ENCODE measurements around the gene RIOX2. TPM values are rescaled to one million over a fixed set of nuclear protein-coding genes. Genes with fewer than 3 reads are reported as not detected.

The RIOX2 gene
- 10 to 100 TPM; 12.5 to 13.6 TPM for total RNA-seq
- polyA plus RNA-seq (2013, experiment 1 of 2) = 13.7 TPM
- polyA plus RNA-seq (2013, experiment 2 of 2) = 11.2 TPM
- long read RNA-seq, experiment 1, partial matches to known transcripts = 4 of 11 reads
- long read RNA-seq, experiment 1, other reads (novel, unspliced or antisense) = 4 of 11 reads
- long read RNA-seq, experiment 2, transcript RIOX2-203 (10 exons, 2,341 nt) = major isoform, 15 of 32 reads
- long read RNA-seq, experiment 2, partial matches to known transcripts = 1 of 32 reads
- long read RNA-seq, experiment 2, other reads (novel, unspliced or antisense) = 16 of 32 reads
- long read RNA-seq, experiment 3, full-length matches to known transcripts = 73 of 103 reads
- long read RNA-seq, experiment 3, partial matches to known transcripts = 3 of 103 reads
- long read RNA-seq, experiment 3, other reads (novel, unspliced or antisense) = 27 of 103 reads
- long read RNA-seq, experiment 4, transcript RIOX2-203 (10 exons, 2,341 nt) = major isoform, 13 of 21 reads
- long read RNA-seq, experiment 4, partial matches to known transcripts = 2 of 21 reads
- long read RNA-seq, experiment 4, other reads (novel, unspliced or antisense) = 5 of 21 reads

DNA sequence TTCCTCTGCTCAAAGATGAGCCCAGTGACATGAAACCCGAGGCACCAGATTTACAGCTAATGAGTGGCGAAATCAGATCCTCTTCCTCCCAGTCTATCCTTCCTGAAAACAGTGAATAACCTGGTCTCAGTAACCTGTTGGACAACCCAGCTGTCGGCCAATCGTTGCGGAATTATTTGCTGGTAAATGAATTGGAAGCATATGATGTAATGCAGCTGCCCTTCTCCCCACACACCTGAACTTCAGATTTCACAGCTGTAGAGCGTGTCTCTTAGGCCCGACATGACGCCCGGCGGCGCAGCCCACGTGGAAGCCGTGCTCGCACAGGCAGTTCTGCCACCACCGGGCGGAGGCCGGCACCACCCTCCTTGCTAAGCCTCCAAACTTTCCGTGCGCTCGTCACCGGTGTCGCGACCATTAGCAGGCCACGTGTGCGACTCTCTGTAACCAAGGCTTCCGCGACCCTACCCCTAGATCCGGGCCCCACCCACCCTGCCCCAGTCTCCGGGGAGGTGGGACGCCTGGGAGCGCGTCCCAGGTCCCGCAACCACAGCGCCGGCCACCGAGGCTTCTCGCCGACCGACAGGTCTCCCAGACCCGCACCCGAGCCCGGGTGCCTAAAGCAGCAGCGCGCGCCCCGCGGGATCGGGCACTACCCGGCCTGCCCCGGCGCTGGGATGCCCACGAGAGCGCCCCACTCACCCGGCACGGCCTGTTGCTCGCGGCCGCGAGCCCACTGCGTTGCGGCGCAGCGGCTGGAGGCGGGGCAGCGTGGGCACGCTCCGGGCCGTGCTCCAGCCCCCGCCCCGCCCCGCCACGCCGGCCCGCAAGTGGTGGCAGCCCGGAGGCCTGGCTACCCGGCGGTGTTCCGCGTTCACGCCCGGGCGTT, at the start of gene RIOX2:
TSS of gene RIOX2 (minus strand) at position 753 of the 889 bp plus-strand sequence. CDS start 4,838 bp downstream, outside the sequence.
- Histone ChIP-seq H3K27ac (ENCODE audit: low read depth, low read length) (no peak within 1 kb of the TSS), H3K36me3 (ENCODE audit: control insufficient read depth, insufficient read depth, low read length) (no peaks in the 10 kb centered on the region), H3K9me3 (ENCODE audit: control insufficient read depth, low read length) (no peaks in the 10 kb centered on the region), H3K4me1 (ENCODE audit: control insufficient read depth, insufficient read depth, low read length) (no peaks in the 10 kb centered on the region), H3K4me3 (ENCODE audit: low read length) (peak within 1 kb of the TSS; percentile 75), H3K9ac (ENCODE audit: extremely low read depth, low read length, poor library complexity, severe bottlenecking) (peak within 1 kb of the TSS; percentile 36), H3K27me3 (ENCODE audit: control insufficient read depth, insufficient read depth, low read length, poor library complexity, severe bottlenecking) (peaks cover 9% of the 10 kb centered on the region)
- no peaks in the 10 kb centered on the region for H3K9me3 Mint-ChIP-seq
- peaks cover 9% of the 10 kb centered on the region for H3K27me3 Mint-ChIP-seq (ENCODE audit: insufficient read depth)
- TF ChIP-seq, protein P1, sequence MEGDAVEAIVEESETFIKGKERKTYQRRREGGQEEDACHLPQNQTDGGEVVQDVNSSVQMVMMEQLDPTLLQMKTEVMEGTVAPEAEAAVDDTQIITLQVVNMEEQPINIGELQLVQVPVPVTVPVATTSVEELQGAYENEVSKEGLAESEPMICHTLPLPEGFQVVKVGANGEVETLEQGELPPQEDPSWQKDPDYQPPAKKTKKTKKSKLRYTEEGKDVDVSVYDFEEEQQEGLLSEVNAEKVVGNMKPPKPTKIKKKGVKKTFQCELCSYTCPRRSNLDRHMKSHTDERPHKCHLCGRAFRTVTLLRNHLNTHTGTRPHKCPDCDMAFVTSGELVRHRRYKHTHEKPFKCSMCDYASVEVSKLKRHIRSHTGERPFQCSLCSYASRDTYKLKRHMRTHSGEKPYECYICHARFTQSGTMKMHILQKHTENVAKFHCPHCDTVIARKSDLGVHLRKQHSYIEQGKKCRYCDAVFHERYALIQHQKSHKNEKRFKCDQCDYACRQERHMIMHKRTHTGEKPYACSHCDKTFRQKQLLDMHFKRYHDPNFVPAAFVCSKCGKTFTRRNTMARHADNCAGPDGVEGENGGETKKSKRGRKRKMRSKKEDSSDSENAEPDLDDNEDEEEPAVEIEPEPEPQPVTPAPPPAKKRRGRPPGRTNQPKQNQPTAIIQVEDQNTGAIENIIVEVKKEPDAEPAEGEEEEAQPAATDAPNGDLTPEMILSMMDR (conservative IDR thresholded peaks at IDR 0.05) = peak; percentile 14
- H3K4me1 Mint-ChIP-seq = peaks cover 2% of the 10 kb centered on the region
- peak; percentile 85 for DNase-seq
- no peaks in the 10 kb centered on the region for H3K36me3 Mint-ChIP-seq (ENCODE audit: low read depth)
- peak within 1 kb of the TSS; percentile 72 for H3K4me3 Mint-ChIP-seq
- H3K27ac Mint-ChIP-seq = peak within 1 kb of the TSS; percentile 81
- 9 to 10% methylated on average over 23 to 82 of the region's 82 CpGs for WGBS, 2 experiments (ENCODE audit: insufficient coverage in 1 of 2, insufficient read length in 1 of 2)

DNA sequence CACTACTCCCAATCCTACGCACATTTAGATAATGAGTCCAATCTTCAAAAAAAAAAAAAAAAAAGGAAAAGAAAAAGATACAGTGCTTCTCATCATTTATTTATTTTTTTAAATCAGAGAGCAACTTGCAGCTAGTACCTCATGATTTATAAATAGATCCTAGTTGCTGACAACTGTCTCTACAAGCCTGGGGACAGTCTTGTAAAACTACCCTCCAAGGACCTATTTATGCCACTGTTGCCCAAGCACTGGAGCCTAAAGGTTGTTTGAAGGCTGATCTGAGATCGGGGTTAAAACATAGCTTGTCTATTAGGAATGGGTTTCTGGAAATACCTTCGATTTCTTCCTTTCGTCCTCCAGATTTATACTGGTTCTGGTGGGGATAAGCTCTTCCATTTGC, 48.2 kb upstream of the RIOX2 start:
- H3K36me3 Mint-ChIP-seq (ENCODE audit: low read depth) = no peaks in the 10 kb centered on the region
- H3K27ac ChIP-seq (ENCODE audit: low read depth, low read length) = no peak overlapping the region
- H3K4me1 Mint-ChIP-seq = no peaks in the 10 kb centered on the region
- no peak overlapping the region for H3K27ac Mint-ChIP-seq
- H3K4me3 Mint-ChIP-seq = no peak overlapping the region
- H3K4me1 ChIP-seq (ENCODE audit: control insufficient read depth, insufficient read depth, low read length) = no peaks in the 10 kb centered on the region
- TF ChIP-seq, protein P1 (conservative IDR thresholded peaks at IDR 0.05) = no peak
- no peaks in the 10 kb centered on the region for H3K9me3 ChIP-seq (ENCODE audit: control insufficient read depth, low read length)
- H3K9me3 Mint-ChIP-seq = no peaks in the 10 kb centered on the region
- H3K27me3 ChIP-seq (ENCODE audit: control insufficient read depth, insufficient read depth, low read length, poor library complexity, severe bottlenecking) = no peaks in the 10 kb centered on the region
- WGBS, 2 experiments (ENCODE audit: insufficient coverage in 1 of 2, insufficient read length in 1 of 2) = 92 to 100% methylated on average over 2 to 4 of the region's 4 CpGs
- no peak overlapping the region for H3K4me3 ChIP-seq (ENCODE audit: low read length)
- H3K36me3 ChIP-seq (ENCODE audit: control insufficient read depth, insufficient read depth, low read length) = no peaks in the 10 kb centered on the region
- no peak for DNase-seq
- no peaks in the 10 kb centered on the region for H3K27me3 Mint-ChIP-seq (ENCODE audit: insufficient read depth)
- no peak overlapping the region for H3K9ac ChIP-seq (ENCODE audit: extremely low read depth, low read length, poor library complexity, severe bottlenecking)

DNA sequence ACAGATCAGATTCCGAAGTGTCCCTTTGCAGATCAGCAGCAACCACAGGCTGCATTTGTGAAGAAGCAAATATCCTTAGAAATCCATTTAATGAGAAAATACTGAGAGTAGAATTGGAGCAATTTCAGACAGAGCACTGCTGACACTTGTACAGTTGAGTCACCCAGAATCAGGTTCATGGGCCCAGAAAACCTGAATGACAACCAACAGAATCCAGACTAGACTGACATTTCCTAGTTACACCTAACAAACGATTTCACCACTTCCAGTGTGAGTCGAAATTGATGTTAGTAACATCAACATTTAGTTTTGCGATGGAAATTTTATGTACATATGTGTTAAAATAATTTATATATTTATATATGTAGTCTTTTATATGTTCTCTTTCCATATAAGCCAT, 46.1 kb upstream of the RIOX2 start:
- Mint-ChIP-seq H3K9me3 (no peaks in the 10 kb centered on the region), H3K27me3 (ENCODE audit: insufficient read depth) (no peaks in the 10 kb centered on the region)

More for the DNA sequence above, 46.1 kb upstream of the RIOX2 start:
- no peak overlapping the region for H3K27ac ChIP-seq (ENCODE audit: low read depth, low read length)
- Mint-ChIP-seq H3K27ac (no peak overlapping the region), H3K36me3 (ENCODE audit: low read depth) (no peaks in the 10 kb centered on the region), H3K4me3 (no peak overlapping the region), H3K4me1 (no peaks in the 10 kb centered on the region)
- no peak for DNase-seq
- no peaks in the 10 kb centered on the region for H3K9me3 ChIP-seq (ENCODE audit: control insufficient read depth, low read length)
- TF ChIP-seq, protein P1 (conservative IDR thresholded peaks at IDR 0.05) = no peak
- no peaks in the 10 kb centered on the region for H3K4me1 ChIP-seq (ENCODE audit: control insufficient read depth, insufficient read depth, low read length)
- no peaks in the 10 kb centered on the region for H3K36me3 ChIP-seq (ENCODE audit: control insufficient read depth, insufficient read depth, low read length)
- no peaks in the 10 kb centered on the region for H3K27me3 ChIP-seq (ENCODE audit: control insufficient read depth, insufficient read depth, low read length, poor library complexity, severe bottlenecking)
- WGBS, 2 experiments (ENCODE audit: insufficient coverage in 1 of 2, insufficient read length in 1 of 2) = 67 to 79% methylated on average over 1 to 2 of the region's 4 CpGs
- no peak overlapping the region for H3K9ac ChIP-seq (ENCODE audit: extremely low read depth, low read length, poor library complexity, severe bottlenecking)
- H3K4me3 ChIP-seq (ENCODE audit: low read length) = no peak overlapping the region

Measured in endodermal cell (in vitro differentiated cells).